Kidney (tissue), 14 donors: ENCODE measurements around the gene SLU7. TPM values are rescaled to one million over a fixed set of nuclear protein-coding genes. Genes with fewer than 3 reads are reported as not detected.

Experiments
- DNase-seq, 5 donors: peaks; one replicate each; pipeline ENCODE4 v3.0.0-alpha.2; 2013 to 2020
- FAIRE-seq: peaks from 2 replicates; lab custom pipeline; 2012; peaks lifted over from hg19 to GRCh38; lab: Jason Lieb, UNC
- H3K27ac ChIP-seq, 2 donors: one replicate each; pipeline ENCODE4 v1.7.0; 2013; ENCODE audit warnings: low read depth in 2 of 2, low read length in 2 of 2, inconsistent platforms in 1 of 2
- H3K27me3 ChIP-seq: one replicate; pipeline ENCODE4 v1.7.1; 2013; ENCODE audit warnings: low read length, inconsistent platforms; ENCODE audit not compliant: control insufficient read depth, insufficient read depth
- H3K36me3 ChIP-seq, 3 donors: one replicate each; pipeline versions ENCODE4 v1.7.0 to v1.7.1; 2013; ENCODE audit warnings: low read length in 3 of 3, control low read depth in 1 of 3, inconsistent platforms in 1 of 3; ENCODE audit not compliant: insufficient read depth in 3 of 3, control insufficient read depth in 2 of 3
- H3K4me1 ChIP-seq, 3 donors: one replicate each; pipeline versions ENCODE4 v1.7.0 to v1.7.1; 2013; ENCODE audit warnings: low read length in 3 of 3, inconsistent platforms in 1 of 3, low read depth in 1 of 3; ENCODE audit not compliant: control insufficient read depth in 2 of 3, insufficient read depth in 2 of 3
- H3K4me3 ChIP-seq, 3 donors: one replicate each; pipeline versions ENCODE4 v1.7.0 to v1.8.1; 2013; ENCODE audit warnings: low read length in 3 of 3, control low read depth in 1 of 3, inconsistent platforms in 1 of 3
- H3K9ac ChIP-seq, 3 donors: one replicate each; pipeline versions ENCODE4 v1.7.0 to v1.7.1; 2013; ENCODE audit warnings: low read length in 3 of 3, control low read depth in 1 of 3, inconsistent platforms in 1 of 3
- H3K9me3 ChIP-seq, 3 donors: one replicate each; pipeline versions ENCODE4 v1.7.0 to v1.7.1; 2013; ENCODE audit warnings: low read length in 3 of 3, control low read depth in 1 of 3, inconsistent platforms in 1 of 3; ENCODE audit not compliant: control insufficient read depth in 2 of 3, insufficient read depth in 1 of 3
- CTCF ChIP-seq: IDR thresholded peaks from 3 replicates; pipeline ENCODE4 v1.5.1; 2012; ENCODE audit warnings: mild to moderate bottlenecking, moderate library complexity, borderline replicate concordance; ENCODE audit not compliant: insufficient read depth; ENCODE audit errors: extremely low read depth
- intact Hi-C: fragments of 100-400 bp; cut with DNase I; formaldehyde crosslinking; loops from one replicate; pipeline ENCODE4 v1.11.1; 2022
- polyA plus RNA-seq: library from polyadenylated mRNA; stranded (reverse); fragments of 350-450 nt; fragmentation: Illumina TruSeq; extraction: RNeasy Lipid Tissue Mini Kit (QIAGEN cat#74804); gene quantifications from one replicate; pipeline ENCODE4 v1.2.3, GENCODE V29; 2014; ENCODE audit warnings: low read depth, low replicate concordance; ENCODE audit not compliant: insufficient read depth
- total RNA-seq: library from RNA; stranded (reverse); fragmentation: NEBNext Ultra II Directional; extraction: Animal tissue kit (Norgen Biotek cat#: 25700); gene quantifications from one replicate; pipeline ENCODE4 v1.2.1, GENCODE V29; 2021
- donor health status: control.
- donor health status: control.
- donor health status: control.
- donor health status: control.
- donor health status: control.
- donor health status: DM: yes; HTN: yes; CAD: no.
- donor health status: Normal renal cell carcinoma (clear cell type).

The SLU7 gene
- total and polyA plus RNA-seq, 2 donors from 2014 or later = 41.7 to 56.9 TPM

GRCh38 chr5:160455600-160455999 lies 36.7 kb upstream of the SLU7 start:
- FAIRE-seq (no peak), DNase-seq (no peak)
- Histone ChIP-seq H3K9me3 (no peaks in the 10 kb centered on the region), H3K4me1 (no peaks in the 10 kb centered on the region), H3K36me3 (no peaks in the 10 kb centered on the region), H3K4me3 (no peak overlapping the region), H3K9ac (no peak overlapping the region), H3K27ac (no peak overlapping the region), H3K27me3 (no peaks in the 10 kb centered on the region)
- no peak for TF ChIP-seq CTCF
- intact Hi-C loops = no loop called here

GRCh38 chr5:160453751-160454150 lies 34.9 kb upstream of the SLU7 start:
- no peak overlapping the region for H3K27ac ChIP-seq
- H3K9me3 ChIP-seq = no peaks in the 10 kb centered on the region
- TF ChIP-seq CTCF = no peak
- no peaks in the 10 kb centered on the region for H3K27me3 ChIP-seq
- H3K4me3 ChIP-seq = no peak overlapping the region
- no peaks in the 10 kb centered on the region for H3K36me3 ChIP-seq
- no peak overlapping the region for H3K9ac ChIP-seq
- intact Hi-C loops = no loop called here
- no peak for DNase-seq
- H3K4me1 ChIP-seq = no peaks in the 10 kb centered on the region
- FAIRE-seq = no peak

GRCh38 chr5:160452795-160453194 lies 33.9 kb upstream of the SLU7 start:
- intact Hi-C loops = no loop called here
- no peaks in the 10 kb centered on the region for H3K4me1 ChIP-seq
- no peaks in the 10 kb centered on the region for H3K27me3 ChIP-seq
- H3K27ac ChIP-seq = no peak overlapping the region
- TF ChIP-seq CTCF = no peak
- no peak overlapping the region for H3K4me3 ChIP-seq
- H3K36me3 ChIP-seq = no peaks in the 10 kb centered on the region
- H3K9me3 ChIP-seq = no peaks in the 10 kb centered on the region
- DNase-seq (no peak), FAIRE-seq (no peak)
- no peak overlapping the region for H3K9ac ChIP-seq

GRCh38 chr5:160452036-160452435 lies 33.2 kb upstream of the SLU7 start:
- Histone ChIP-seq H3K27ac (no peak overlapping the region), H3K9ac (no peak overlapping the region), H3K27me3 (no peaks in the 10 kb centered on the region), H3K4me3 (no peak overlapping the region), H3K4me1 (no peaks in the 10 kb centered on the region), H3K36me3 (no peaks in the 10 kb centered on the region), H3K9me3 (no peaks in the 10 kb centered on the region)
- no peak for FAIRE-seq
- intact Hi-C loops = no loop called here
- no peak for DNase-seq
- TF ChIP-seq CTCF = no peak
